ENCODE results near the gene ATOX1. TPM values are rescaled to one million over a fixed set of nuclear protein-coding genes. Genes with fewer than 3 reads are reported as not detected.

The ATOX1 gene
- total and polyA plus RNA-seq, 10 of the 15 experiments (the other 5 are each of a cell fraction or from before 2014, with no cell fraction given) = 130 to 642 (median 245) TPM

DNA sequence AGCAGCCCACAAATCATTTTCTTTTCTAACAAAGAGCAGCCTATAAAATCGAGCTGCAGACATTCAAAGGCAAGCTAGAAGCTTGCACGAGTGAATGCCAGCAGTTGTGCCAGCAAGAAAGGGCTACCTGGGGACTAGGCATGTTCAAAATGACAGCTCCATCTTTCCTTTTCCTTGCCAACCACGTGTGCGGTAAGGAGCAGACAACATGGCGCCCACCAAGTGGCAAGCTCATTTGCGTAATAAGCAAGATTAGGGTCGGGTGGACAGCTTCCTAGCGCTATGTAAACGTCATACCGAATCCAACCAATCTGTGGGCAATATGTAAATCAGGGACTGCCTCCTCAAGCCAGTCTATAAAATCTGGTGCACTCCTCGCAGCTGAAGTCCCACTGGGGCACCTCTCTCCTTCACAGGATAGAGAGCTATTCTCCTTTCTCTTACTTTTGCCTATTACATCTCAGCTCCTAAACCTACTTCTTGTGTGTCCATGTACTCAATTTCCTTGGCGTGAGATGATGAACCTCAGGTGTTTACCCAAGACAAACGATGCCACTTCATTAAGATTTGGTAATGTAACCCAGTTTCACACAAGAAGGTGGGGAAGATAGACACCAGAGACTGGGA is 49.2 kb downstream of the ATOX1 start:
- DNase-seq (ENCODE audit: low read depth, low spot score) = no peak
- no peaks in the 10 kb centered on the region for H3K79me2 ChIP-seq (ENCODE audit: control insufficient read depth, insufficient read depth, low read length)
- no peak overlapping the region for H3K4me2 ChIP-seq (ENCODE audit: control insufficient read depth, insufficient read depth)
- H3K27me3 ChIP-seq (replicated peaks in 1 of 2; ENCODE audit: control insufficient read depth in 2 of 2, insufficient read depth in 2 of 2, low read length in 1 of 2) = no peaks in the 10 kb centered on the region
- H3K9me3 ChIP-seq (replicated peaks; ENCODE audit: control insufficient read depth, insufficient read depth, low read length) = no peaks in the 10 kb centered on the region; the same call in none of the 3 replicates
- no peaks in the 10 kb centered on the region for H3K36me3 ChIP-seq (ENCODE audit: control insufficient read depth in 2 of 2, insufficient read depth in 2 of 2, low read length in 1 of 2)
- H3K4me3 ChIP-seq = no peak overlapping the region
- ChIA-PET CTCF (interaction anchor here (1.1 to 9.0 kb wide), 2 partner anchors 11 to 16 kb away, joined by 4 to 88 read pairs; no protein-coding TSS in a partner anchor), POLR2A (interaction anchor here (0.6 to 1.3 kb wide), 3 partner anchors 9 to 44 kb away, joined by 3 to 5 read pairs (median 4); no protein-coding TSS in a partner anchor), RAD21 (ENCODE audit: unreplicated experiment) (interaction anchor here (0.7 kb wide), 1 partner anchor 61 kb away, joined by 3 read pairs; no protein-coding TSS in a partner anchor), SMC1A (ENCODE audit: uncharacterized antibody, unreplicated experiment) (interaction anchor here (1.0 to 1.8 kb wide), 3 partner anchors 11 to 51 kb away, joined by 3 to 5 read pairs (median 4); no protein-coding TSS in a partner anchor)
- H3K9ac ChIP-seq (ENCODE audit: control insufficient read depth, insufficient read depth, low read length) = no peak overlapping the region
- no peak for FAIRE-seq
- no TSS peak for BruUV-seq (replicated peaks)
- 82% methylated on average over 13 of the region's 13 CpGs for WGBS (ENCODE audit: insufficient coverage, insufficient replicate concordance, low lambda C conversion rate, missing lambda C conversion rate)
- in situ Hi-C loops (cut with MboI) (no loop called here), intact Hi-C loops (cut with micrococcal nuclease; ENCODE audit: unreplicated experiment) (no loop called here)
- no peak overlapping the region for H2AFZ ChIP-seq (ENCODE audit: control insufficient read depth, low read depth, low read length)
- ATAC-seq = no peak
- H4K20me1 ChIP-seq (ENCODE audit: control insufficient read depth, insufficient read depth) = no peaks in the 10 kb centered on the region
- H3K27ac ChIP-seq (ENCODE audit: control insufficient read depth, insufficient read depth) = no peak overlapping the region
- H3K4me1 ChIP-seq (ENCODE audit: control insufficient read depth, insufficient read depth, low read length) = peaks cover 6% of the 10 kb centered on the region
- no peak for TF ChIP-seq SRF (IDR thresholded peaks at IDR 0.05; ENCODE audit: low read depth in 2 of 2, low read length in 2 of 2)
- TF ChIP-seq, protein P1, sequence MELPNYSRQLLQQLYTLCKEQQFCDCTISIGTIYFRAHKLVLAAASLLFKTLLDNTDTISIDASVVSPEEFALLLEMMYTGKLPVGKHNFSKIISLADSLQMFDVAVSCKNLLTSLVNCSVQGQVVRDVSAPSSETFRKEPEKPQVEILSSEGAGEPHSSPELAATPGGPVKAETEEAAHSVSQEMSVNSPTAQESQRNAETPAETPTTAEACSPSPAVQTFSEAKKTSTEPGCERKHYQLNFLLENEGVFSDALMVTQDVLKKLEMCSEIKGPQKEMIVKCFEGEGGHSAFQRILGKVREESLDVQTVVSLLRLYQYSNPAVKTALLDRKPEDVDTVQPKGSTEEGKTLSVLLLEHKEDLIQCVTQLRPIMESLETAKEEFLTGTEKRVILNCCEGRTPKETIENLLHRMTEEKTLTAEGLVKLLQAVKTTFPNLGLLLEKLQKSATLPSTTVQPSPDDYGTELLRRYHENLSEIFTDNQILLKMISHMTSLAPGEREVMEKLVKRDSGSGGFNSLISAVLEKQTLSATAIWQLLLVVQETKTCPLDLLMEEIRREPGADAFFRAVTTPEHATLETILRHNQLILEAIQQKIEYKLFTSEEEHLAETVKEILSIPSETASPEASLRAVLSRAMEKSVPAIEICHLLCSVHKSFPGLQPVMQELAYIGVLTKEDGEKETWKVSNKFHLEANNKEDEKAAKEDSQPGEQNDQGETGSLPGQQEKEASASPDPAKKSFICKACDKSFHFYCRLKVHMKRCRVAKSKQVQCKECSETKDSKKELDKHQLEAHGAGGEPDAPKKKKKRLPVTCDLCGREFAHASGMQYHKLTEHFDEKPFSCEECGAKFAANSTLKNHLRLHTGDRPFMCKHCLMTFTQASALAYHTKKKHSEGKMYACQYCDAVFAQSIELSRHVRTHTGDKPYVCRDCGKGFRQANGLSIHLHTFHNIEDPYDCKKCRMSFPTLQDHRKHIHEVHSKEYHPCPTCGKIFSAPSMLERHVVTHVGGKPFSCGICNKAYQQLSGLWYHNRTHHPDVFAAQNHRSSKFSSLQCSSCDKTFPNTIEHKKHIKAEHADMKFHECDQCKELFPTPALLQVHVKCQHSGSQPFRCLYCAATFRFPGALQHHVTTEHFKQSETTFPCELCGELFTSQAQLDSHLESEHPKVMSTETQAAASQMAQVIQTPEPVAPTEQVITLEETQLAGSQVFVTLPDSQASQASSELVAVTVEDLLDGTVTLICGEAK (IDR thresholded peaks at IDR 0.05; ENCODE audit: borderline replicate concordance) = no peak
- TF ChIP-seq KDM1A (IDR thresholded peaks at IDR 0.05; ENCODE audit: borderline replicate concordance) = no peak
- no peak for TF ChIP-seq ZNF217 (IDR thresholded peaks at IDR 0.05)
- no peak for TF ChIP-seq MXI1 (IDR thresholded peaks at IDR 0.05; ENCODE audit: low read depth, low read length)
- TF ChIP-seq HDGF (IDR thresholded peaks at IDR 0.05) = no peak
- TF ChIP-seq, protein P2, sequence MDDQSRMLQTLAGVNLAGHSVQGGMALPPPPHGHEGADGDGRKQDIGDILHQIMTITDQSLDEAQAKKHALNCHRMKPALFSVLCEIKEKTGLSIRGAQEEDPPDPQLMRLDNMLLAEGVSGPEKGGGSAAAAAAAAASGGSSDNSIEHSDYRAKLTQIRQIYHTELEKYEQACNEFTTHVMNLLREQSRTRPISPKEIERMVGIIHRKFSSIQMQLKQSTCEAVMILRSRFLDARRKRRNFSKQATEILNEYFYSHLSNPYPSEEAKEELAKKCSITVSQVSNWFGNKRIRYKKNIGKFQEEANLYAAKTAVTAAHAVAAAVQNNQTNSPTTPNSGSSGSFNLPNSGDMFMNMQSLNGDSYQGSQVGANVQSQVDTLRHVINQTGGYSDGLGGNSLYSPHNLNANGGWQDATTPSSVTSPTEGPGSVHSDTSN (IDR thresholded peaks at IDR 0.05; ENCODE audit: insufficient replicate concordance, low read depth, low read length) = no peak
- no peak for TF ChIP-seq BRCA1 (IDR thresholded peaks at IDR 0.05; ENCODE audit: low read depth, low read length)
- TF ChIP-seq ETV6 (conservative IDR thresholded peaks at IDR 0.05 in 1 of 2, IDR thresholded peaks at IDR 0.05 in 1 of 2; ENCODE audit: borderline replicate concordance in 1 of 2, low read depth in 1 of 2) = no peak
- TF ChIP-seq PAX8 (IDR thresholded peaks at IDR 0.05) = no peak
- TF ChIP-seq, protein P3, sequence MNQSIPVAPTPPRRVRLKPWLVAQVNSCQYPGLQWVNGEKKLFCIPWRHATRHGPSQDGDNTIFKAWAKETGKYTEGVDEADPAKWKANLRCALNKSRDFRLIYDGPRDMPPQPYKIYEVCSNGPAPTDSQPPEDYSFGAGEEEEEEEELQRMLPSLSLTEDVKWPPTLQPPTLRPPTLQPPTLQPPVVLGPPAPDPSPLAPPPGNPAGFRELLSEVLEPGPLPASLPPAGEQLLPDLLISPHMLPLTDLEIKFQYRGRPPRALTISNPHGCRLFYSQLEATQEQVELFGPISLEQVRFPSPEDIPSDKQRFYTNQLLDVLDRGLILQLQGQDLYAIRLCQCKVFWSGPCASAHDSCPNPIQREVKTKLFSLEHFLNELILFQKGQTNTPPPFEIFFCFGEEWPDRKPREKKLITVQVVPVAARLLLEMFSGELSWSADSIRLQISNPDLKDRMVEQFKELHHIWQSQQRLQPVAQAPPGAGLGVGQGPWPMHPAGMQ (IDR thresholded peaks at IDR 0.05; ENCODE audit: borderline replicate concordance) = no peak
- TF ChIP-seq TAF1 (IDR thresholded peaks at IDR 0.05; ENCODE audit: borderline replicate concordance, low read depth, low read length) = no peak
